AG04450 (cell line): Measurements from ENCODE around the gene FNDC11. TPM values are rescaled to one million over a fixed set of nuclear protein-coding genes. Genes with fewer than 3 reads are reported as not detected.

Source experiments
- CTCF ChIA-PET: fragments of 300-600, 350-600 bp; formaldehyde crosslinking; extraction: SDS; loops from one replicate; lab custom pipeline; 2022; ENCODE audit warnings: antibody characterized with exemption, inconsistent platforms; lab: Charles Lee
- POLR2A ChIA-PET: fragments of 350-600 bp; formaldehyde crosslinking; extraction: SDS; loops from one replicate; lab custom pipeline; 2021; ENCODE audit warnings: antibody characterized with exemption, inconsistent platforms; lab: Yijun Ruan, JAX
- DNase-seq: peaks from one replicate; pipeline ENCODE4 v3.0.0-alpha.2; 2011; ENCODE audit warnings: low read depth, low spot score
- H3K27ac ChIP-seq: one replicate; pipeline ENCODE4 v1.5.1; 2012; ENCODE audit warnings: low read depth, low read length, control low read depth
- H3K27me3 ChIP-seq: one replicate; pipeline ENCODE4 v1.6.0; 2012; ENCODE audit warnings: low read length; ENCODE audit not compliant: control insufficient read depth, insufficient read depth
- H3K4me3 ChIP-seq: 2 replicates; pipeline ENCODE4 v1.5.1; 2011; ENCODE audit warnings: mild to moderate bottlenecking, low read depth, low read length, control low read depth
- H3K9me3 ChIP-seq: 2 replicates; pipeline ENCODE4 v1.5.1; 2012; ENCODE audit warnings: low read length; ENCODE audit not compliant: control insufficient read depth, insufficient read depth
- CTCF ChIP-seq: IDR thresholded peaks from 2 replicates; pipeline ENCODE4 v1.5.1; 2011; ENCODE audit warnings: low read depth, low read length, control low read depth, inconsistent platforms
- polyA plus RNA-seq: library from polyadenylated mRNA; depleted of rRNA; stranded (reverse); fragments of >200 nt; gene quantifications from 2 replicates; pipeline ENCODE4 v1.2.3, GENCODE V29; 2011

The FNDC11 gene
- polyA plus RNA-seq, 1 experiment, result 0.64 TPM

DNA sequence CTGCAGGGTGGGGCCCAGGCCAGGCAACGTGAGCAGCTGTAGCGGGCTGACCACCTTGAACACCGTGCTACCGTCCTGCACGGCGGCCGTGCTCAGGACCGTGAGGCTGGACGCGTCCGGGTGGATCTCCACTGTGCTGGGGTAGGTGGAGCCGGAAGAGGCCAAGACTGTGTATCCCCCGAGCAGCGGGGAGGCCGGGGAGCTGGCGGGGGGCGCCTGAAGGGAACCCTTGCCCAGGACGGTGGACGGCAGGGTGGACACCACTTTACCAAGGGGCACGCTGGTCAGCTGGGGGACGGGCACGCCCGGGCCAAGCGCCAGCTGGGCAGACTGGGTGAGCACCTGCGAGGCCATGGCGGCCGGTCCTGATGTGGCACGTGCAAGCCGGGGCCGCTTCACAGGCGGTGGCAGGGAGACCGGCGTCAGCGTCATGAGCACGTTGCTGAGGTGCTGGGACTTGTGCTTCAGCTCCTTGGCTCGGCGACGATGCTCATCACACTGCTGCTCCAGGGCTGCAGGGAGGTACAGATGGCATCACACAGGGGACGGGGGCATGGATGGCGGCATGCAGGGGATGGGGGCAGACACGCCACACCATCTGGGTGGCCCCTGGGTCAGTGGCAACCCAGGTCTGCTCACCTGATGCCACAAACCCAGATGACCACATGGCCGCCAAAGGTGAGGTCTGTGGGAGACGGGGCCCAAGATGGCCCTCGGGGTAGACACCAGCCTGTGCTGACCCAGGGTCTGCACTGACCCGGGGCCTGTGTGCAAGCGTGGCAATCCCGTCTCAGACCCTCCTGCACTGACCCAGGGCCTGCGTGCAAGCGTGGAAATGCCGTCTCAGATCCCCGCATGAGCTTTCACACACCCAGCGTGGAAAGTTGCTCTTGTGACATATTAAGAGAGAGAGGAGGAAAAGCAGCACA, 36.5 kb downstream of the FNDC11 start:
- POLR2A ChIA-PET, result no interaction called here
- no peak for DNase-seq
- no peaks in the 10 kb centered on the region; the same call in 1 of the 2 replicates for H3K9me3 ChIP-seq
- no peak for TF ChIP-seq CTCF
- H3K27ac ChIP-seq, result no peak overlapping the region
- no peaks in the 10 kb centered on the region for H3K27me3 ChIP-seq
- CTCF ChIA-PET, result no interaction called here
- no peak overlapping the region for H3K4me3 ChIP-seq

- no peak overlapping the region for H3K27ac ChIP-seq
- H3K4me3 ChIP-seq, result no peak overlapping the region
- no peak for TF ChIP-seq CTCF
- DNase-seq, result no peak
- ChIA-PET POLR2A (no interaction called here), CTCF (no interaction called here)
- H3K9me3 ChIP-seq, result no peaks in the 10 kb centered on the region; the same call in 1 of the 2 replicates
- no peaks in the 10 kb centered on the region for H3K27me3 ChIP-seq
Measured at GRCh38 chr20:63591147-63591533, 37.2 kb downstream of the FNDC11 start.

GRCh38 chr20:63591786-63592355, 37.9 kb downstream of the FNDC11 start:
- POLR2A ChIA-PET, result no interaction called here
- Histone ChIP-seq H3K27me3 (no peaks in the 10 kb centered on the region), H3K27ac (no peak overlapping the region), H3K4me3 (no peak overlapping the region), H3K9me3 (no peaks in the 10 kb centered on the region; the same call in 1 of the 2 replicates)
- no peak for TF ChIP-seq CTCF
- DNase-seq, result no peak
- CTCF ChIA-PET, result no interaction called here

- no peak for DNase-seq
- no peak overlapping the region for H3K27ac ChIP-seq
- ChIA-PET POLR2A (no interaction called here), CTCF (no interaction called here)
- H3K4me3 ChIP-seq, result no peak overlapping the region
- no peaks in the 10 kb centered on the region; the same call in 1 of the 2 replicates for H3K9me3 ChIP-seq
- no peak for TF ChIP-seq CTCF
- no peaks in the 10 kb centered on the region for H3K27me3 ChIP-seq
Measured at GRCh38 chr20:63592661-63593060, 38.7 kb downstream of the FNDC11 start.

DNA sequence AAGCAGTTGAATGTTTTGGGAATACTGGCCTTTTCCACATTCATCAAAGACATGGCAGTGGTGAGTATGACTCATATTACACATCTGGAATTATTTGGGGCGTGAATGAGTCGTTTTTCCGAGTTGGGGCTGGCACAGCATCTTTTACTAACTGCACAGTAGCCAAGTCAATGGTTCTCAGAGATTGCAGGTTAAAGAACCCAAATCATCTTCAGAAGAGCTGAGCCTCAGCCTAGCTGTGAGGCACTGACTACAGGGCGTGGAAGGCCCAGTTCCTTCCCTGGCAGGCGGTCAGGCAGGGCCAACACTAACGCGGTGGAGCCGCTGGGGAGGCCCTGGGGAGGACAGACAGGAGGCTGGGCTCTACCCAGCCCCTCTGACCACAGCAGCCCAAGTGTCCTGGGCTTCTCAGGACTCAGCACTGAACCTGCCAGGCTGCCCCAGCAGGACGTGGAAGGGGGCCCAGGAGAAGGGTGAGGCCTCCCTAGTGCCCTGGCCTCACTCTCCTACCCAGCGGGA, 40.1 kb downstream of the FNDC11 start:
- Histone ChIP-seq H3K27me3 (no peaks in the 10 kb centered on the region), H3K9me3 (no peaks in the 10 kb centered on the region; the same call in 1 of the 2 replicates), H3K27ac (peak overlapping the region; percentile 31), H3K4me3 (no peak overlapping the region)
- TF ChIP-seq CTCF, result no peak
- POLR2A ChIA-PET, result no interaction called here
- CTCF ChIA-PET, result interaction anchor here (0.7 kb wide), 1 partner anchor 98 kb away, joined by 5 read pairs; no protein-coding TSS in a partner anchor
- DNase-seq, result no peak
